Fibroblast of lung (primary cell): ENCODE measurements around the gene HDLBP. TPM values are rescaled to one million over a fixed set of nuclear protein-coding genes. Genes with fewer than 3 reads are reported as not detected.
A peak's percentile ranks its signal among the peaks of the same experiment; 100 is the strongest.

Experiments
- DNase-seq, 2 donors: peaks; one replicate each; pipeline versions ENCODE4 v3.0.0 to v3.0.0-alpha.2; 2010; ENCODE audit warnings: low read depth in 2 of 2
- H2AFZ ChIP-seq: 2 replicates; pipeline ENCODE4 v1.5.1; 2012; ENCODE audit warnings: low read length, control low read depth, inconsistent platforms
- H3K27ac ChIP-seq: 2 replicates; pipeline ENCODE4 v1.5.1; 2011; ENCODE audit warnings: low read length, control low read depth; ENCODE audit not compliant: insufficient read depth
- H3K27me3 ChIP-seq: 2 replicates; pipeline ENCODE4 v1.5.1; 2011; ENCODE audit warnings: mild to moderate bottlenecking, low read length; ENCODE audit not compliant: control insufficient read depth, insufficient read depth
- H3K36me3 ChIP-seq: 2 replicates; pipeline ENCODE4 v1.5.1; 2011; ENCODE audit warnings: low read length; ENCODE audit not compliant: control insufficient read depth, insufficient read depth
- H3K4me1 ChIP-seq: 2 replicates; pipeline ENCODE4 v1.5.1; 2011; ENCODE audit warnings: low read length; ENCODE audit not compliant: control insufficient read depth, insufficient read depth; ENCODE audit errors: extremely low read depth
- H3K4me2 ChIP-seq: 2 replicates; pipeline ENCODE4 v1.5.1; 2011; ENCODE audit warnings: low read length, control low read depth; ENCODE audit not compliant: insufficient read depth; ENCODE audit errors: extremely low read depth
- H3K4me3 ChIP-seq, 4 experiments: fragments of 200-600 bp in 1 of 4; sonication (generic) in 1 of 4; replicated peaks in 1 of 4; 2 replicates each; pipeline ENCODE4 v1.5.1; 2011 to 2016; ENCODE audit warnings: low read length in 4 of 4, low read depth in 3 of 4, mild to moderate bottlenecking in 3 of 4, control low read depth in 2 of 4, inconsistent platforms in 1 of 4, mixed read lengths in 1 of 4; ENCODE audit not compliant: insufficient read depth in 1 of 4; ENCODE audit errors: control extremely low read depth in 1 of 4
- H3K79me2 ChIP-seq: 2 replicates; pipeline ENCODE4 v1.5.1; 2012; ENCODE audit warnings: mild to moderate bottlenecking, low read length, inconsistent platforms; ENCODE audit not compliant: control insufficient read depth, insufficient read depth
- H3K9ac ChIP-seq: 2 replicates; pipeline ENCODE4 v1.5.1; 2011; ENCODE audit warnings: mild to moderate bottlenecking, low read length, control low read depth; ENCODE audit not compliant: insufficient read depth
- H3K9me3 ChIP-seq: 2 replicates; pipeline ENCODE4 v1.5.1; 2012; ENCODE audit warnings: low read depth, low read length; ENCODE audit not compliant: control insufficient read depth, insufficient read depth
- H4K20me1 ChIP-seq: 2 replicates; pipeline ENCODE4 v1.5.1; 2011; ENCODE audit warnings: low read length; ENCODE audit not compliant: control insufficient read depth, insufficient read depth; ENCODE audit errors: extremely low read depth
- EZH2 ChIP-seq: IDR thresholded peaks from 2 replicates; pipeline ENCODE4 v1.5.1; 2012; ENCODE audit warnings: low read length, control low read depth, mild to moderate bottlenecking; ENCODE audit errors: missing control alignments
- polyA plus RNA-seq, 2 donors: library from polyadenylated mRNA; depleted of rRNA in 1 of 2; stranded (reverse) in 1 of 2; unstranded in 1 of 2; fragments of >200 nt; gene quantifications; 2 replicates each; pipeline ENCODE4 v1.2.1, GENCODE V29; 2011 to 2012; ENCODE audit warnings: missing spikeins in 1 of 2
- total RNA-seq: library from RNA; depleted of rRNA; stranded (reverse); fragments of >200 nt; gene quantifications from 2 replicates; pipeline ENCODE4 v1.2.1, GENCODE V29; 2014
- TF ChIP-seq, protein P1 (sequence below), 2 donors: IDR thresholded peaks in 1 of 2; conservative IDR thresholded peaks in 1 of 2; 1 replicate in 1 of 2; 2 replicates in 1 of 2; pipeline ENCODE4 v1.5.1; 2011 to 2012; ENCODE audit warnings: low read length in 2 of 2, control low read depth in 1 of 2, inconsistent platforms in 1 of 2, low read depth in 1 of 2, mild to moderate bottlenecking in 1 of 2

The HDLBP gene
- total and polyA plus RNA-seq, 2 donors (not counting 1 experiment from before 2014, with no cell fraction given) = 626 to 1,354 TPM

DNA sequence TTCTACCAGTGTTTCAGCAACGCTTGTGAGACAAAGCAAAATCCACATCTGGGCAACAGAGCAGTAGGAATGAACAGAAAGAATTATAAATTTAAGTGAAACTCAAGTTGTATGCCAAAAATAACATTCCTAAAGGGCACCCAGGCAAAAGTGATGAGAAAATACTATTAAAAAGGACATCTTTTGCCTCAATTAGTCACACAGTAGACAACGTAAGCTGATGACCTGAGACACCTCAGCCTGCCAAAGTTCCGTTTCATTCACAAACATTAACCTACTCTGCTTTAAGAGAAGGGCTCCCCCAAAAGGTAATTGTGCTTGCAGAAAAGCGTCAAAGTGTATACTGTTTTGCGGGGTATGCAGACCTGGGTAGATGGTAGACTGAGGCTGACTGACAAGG is 7.2 kb downstream of the HDLBP start:
- H3K9ac ChIP-seq = no peak overlapping the region
- peaks cover 4% of the 10 kb centered on the region for H4K20me1 ChIP-seq
- H3K36me3 ChIP-seq = no peaks in the 10 kb centered on the region
- H3K4me1 ChIP-seq = no peaks in the 10 kb centered on the region
- no peak overlapping the region for H3K4me2 ChIP-seq
- H3K4me3 ChIP-seq = no peak overlapping the region
- H3K79me2 ChIP-seq = peaks cover 98% of the 10 kb centered on the region
- H3K27me3 ChIP-seq = no peaks in the 10 kb centered on the region
- no peaks in the 10 kb centered on the region for H3K9me3 ChIP-seq
- DNase-seq = peak in 1 of 2 donors; percentile 77
- TF ChIP-seq EZH2 = no peak
- TF ChIP-seq, protein P1, sequence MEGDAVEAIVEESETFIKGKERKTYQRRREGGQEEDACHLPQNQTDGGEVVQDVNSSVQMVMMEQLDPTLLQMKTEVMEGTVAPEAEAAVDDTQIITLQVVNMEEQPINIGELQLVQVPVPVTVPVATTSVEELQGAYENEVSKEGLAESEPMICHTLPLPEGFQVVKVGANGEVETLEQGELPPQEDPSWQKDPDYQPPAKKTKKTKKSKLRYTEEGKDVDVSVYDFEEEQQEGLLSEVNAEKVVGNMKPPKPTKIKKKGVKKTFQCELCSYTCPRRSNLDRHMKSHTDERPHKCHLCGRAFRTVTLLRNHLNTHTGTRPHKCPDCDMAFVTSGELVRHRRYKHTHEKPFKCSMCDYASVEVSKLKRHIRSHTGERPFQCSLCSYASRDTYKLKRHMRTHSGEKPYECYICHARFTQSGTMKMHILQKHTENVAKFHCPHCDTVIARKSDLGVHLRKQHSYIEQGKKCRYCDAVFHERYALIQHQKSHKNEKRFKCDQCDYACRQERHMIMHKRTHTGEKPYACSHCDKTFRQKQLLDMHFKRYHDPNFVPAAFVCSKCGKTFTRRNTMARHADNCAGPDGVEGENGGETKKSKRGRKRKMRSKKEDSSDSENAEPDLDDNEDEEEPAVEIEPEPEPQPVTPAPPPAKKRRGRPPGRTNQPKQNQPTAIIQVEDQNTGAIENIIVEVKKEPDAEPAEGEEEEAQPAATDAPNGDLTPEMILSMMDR (conservative IDR thresholded peaks at IDR 0.05 in 1 of 2, IDR thresholded peaks at IDR 0.05 in 1 of 2; ENCODE audit: low read depth in 1 of 2, low read length in 2 of 2) = no peak
- no peak overlapping the region for H3K27ac ChIP-seq
- H2AFZ ChIP-seq = no peak overlapping the region

DNA sequence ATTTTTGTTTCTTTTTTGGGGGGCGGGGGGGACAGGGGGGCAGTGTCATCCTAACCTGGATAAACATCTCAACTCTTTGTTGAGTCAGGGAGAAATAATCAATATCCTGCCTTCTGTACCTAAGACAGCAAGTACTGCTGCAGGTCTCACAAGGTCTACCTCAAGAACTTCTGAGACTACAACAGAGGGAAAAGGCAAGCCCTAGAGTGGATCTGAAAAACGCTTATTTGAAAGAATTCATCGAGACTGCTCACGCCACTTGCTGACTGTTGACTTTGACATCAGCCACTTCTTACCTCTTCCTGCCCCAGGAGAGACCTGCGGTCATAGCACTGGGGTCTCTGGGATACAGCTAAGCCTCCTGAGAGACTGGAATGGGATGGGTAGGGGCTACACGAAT is 8.4 kb downstream of the HDLBP start:
- no peak for TF ChIP-seq EZH2
- TF ChIP-seq, protein P1 (conservative IDR thresholded peaks at IDR 0.05 in 1 of 2, IDR thresholded peaks at IDR 0.05 in 1 of 2; ENCODE audit: low read depth in 1 of 2, low read length in 2 of 2) = no peak
- no peak for DNase-seq
- H3K4me1 ChIP-seq = no peaks in the 10 kb centered on the region
- no peak overlapping the region for H3K4me2 ChIP-seq
- H3K27ac ChIP-seq = no peak overlapping the region
- H3K36me3 ChIP-seq = no peaks in the 10 kb centered on the region
- peaks cover 4% of the 10 kb centered on the region for H4K20me1 ChIP-seq
- H3K27me3 ChIP-seq = no peaks in the 10 kb centered on the region
- H3K9me3 ChIP-seq = no peaks in the 10 kb centered on the region
- H3K4me3 ChIP-seq = no peak overlapping the region
- H2AFZ ChIP-seq = no peak overlapping the region
- H3K79me2 ChIP-seq = peaks cover 98% of the 10 kb centered on the region
- H3K9ac ChIP-seq = no peak overlapping the region

DNA sequence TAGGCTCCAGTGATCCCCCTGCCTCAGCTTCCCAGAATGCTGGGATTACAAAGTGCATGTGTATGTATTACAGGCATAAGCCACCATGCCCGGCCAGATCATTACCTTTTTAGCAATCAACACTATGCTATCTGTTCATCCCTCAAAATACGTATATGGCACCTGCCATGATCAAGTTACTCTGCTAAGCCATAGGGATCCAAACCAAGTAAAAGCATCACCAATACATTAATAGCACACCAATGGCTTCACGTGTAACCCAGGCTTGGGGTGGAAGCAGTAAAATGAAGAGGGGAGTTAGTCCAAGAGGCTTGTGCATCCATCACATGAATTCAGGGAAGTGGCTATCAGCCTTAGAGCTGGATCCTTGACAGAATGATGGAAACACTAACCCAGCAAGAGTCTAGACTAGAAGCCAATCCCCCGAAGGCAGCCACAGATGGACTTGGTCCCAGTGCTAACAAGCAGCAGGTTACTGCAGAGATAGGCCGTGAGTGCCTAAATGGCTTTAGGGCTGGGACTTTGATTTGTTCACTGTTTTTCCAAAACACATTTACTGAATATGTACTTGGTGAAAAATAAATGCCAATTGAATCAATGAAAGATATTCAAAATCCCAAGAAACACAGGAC is 11.3 kb downstream of the HDLBP start:
- Histone ChIP-seq H2AFZ (no peak overlapping the region), H3K27ac (no peak overlapping the region)

More for the DNA sequence above, 11.3 kb downstream of the HDLBP start:
- TF ChIP-seq, protein P1 (conservative IDR thresholded peaks at IDR 0.05 in 1 of 2, IDR thresholded peaks at IDR 0.05 in 1 of 2; ENCODE audit: low read depth in 1 of 2, low read length in 2 of 2) = no peak
- TF ChIP-seq EZH2 = no peak
- Histone ChIP-seq H3K36me3 (no peaks in the 10 kb centered on the region), H3K27me3 (no peaks in the 10 kb centered on the region), H3K4me2 (no peak overlapping the region), H3K9ac (no peak overlapping the region), H3K4me3 (no peak overlapping the region), H3K4me1 (no peaks in the 10 kb centered on the region), H3K79me2 (peaks cover 95% of the 10 kb centered on the region), H4K20me1 (peaks cover 4% of the 10 kb centered on the region), H3K9me3 (no peaks in the 10 kb centered on the region)
- no peak for DNase-seq
